Uterus (tissue), 4 donors: Measurements from ENCODE around the gene PPARG. TPM values are rescaled to one million over a fixed set of nuclear protein-coding genes. Genes with fewer than 3 reads are reported as not detected.

Experiments
- DNase-seq, 2 donors: peaks; one replicate each; pipeline ENCODE4 v3.0.0-alpha.2; 2019 to 2020
- H3K27ac ChIP-seq, 2 donors: fragments of 200-600 bp; sonication (generic); 1 replicate in 1 of 2; 2 replicates in 1 of 2; pipeline ENCODE4 v1.5.1; 2016 to 2018
- H3K27me3 ChIP-seq, 2 donors: fragments of 200-600 bp; sonication (generic); one replicate each; pipeline ENCODE4 v1.5.1; 2018 to 2019; ENCODE audit warnings: control low read depth in 1 of 2
- H3K36me3 ChIP-seq, 2 donors: fragments of 200-600 bp; sonication (generic); one replicate each; pipeline ENCODE4 v1.5.1; 2019; ENCODE audit warnings: control low read depth in 1 of 2
- H3K4me1 ChIP-seq, 2 donors: fragments of 200-600 bp; sonication (generic); one replicate each; pipeline ENCODE4 v1.5.1; 2018 to 2019; ENCODE audit warnings: control low read depth in 1 of 2
- H3K4me3 ChIP-seq, 2 donors: fragments of 200-600 bp; sonication (generic); 1 replicate in 1 of 2; 2 replicates in 1 of 2; pipeline ENCODE4 v1.5.1; 2018 to 2019; ENCODE audit warnings: mild to moderate bottlenecking in 1 of 2
- H3K9me3 ChIP-seq, 2 donors: fragments of 200-600 bp; sonication (generic); one replicate each; pipeline ENCODE4 v1.5.1; 2019; ENCODE audit warnings: control low read depth in 1 of 2
- POLR2A ChIP-seq, 2 donors: fragments of 450-650 bp; IDR thresholded peaks; one replicate each; pipeline ENCODE4 v1.6.1; 2016; ENCODE audit warnings: antibody characterized with exemption in 2 of 2, mild to moderate bottlenecking in 1 of 2, moderate library complexity in 1 of 2
- intact Hi-C: fragments of 100-400 bp; cut with DNase I; formaldehyde crosslinking; loops from one replicate; pipeline ENCODE4 v1.15.1; 2023; ENCODE audit warnings: low total_unique reads
- total RNA-seq, 4 donors: library from RNA; depleted of rRNA in 3 of 4; stranded (reverse); fragments of >200 nt in 3 of 4; gene quantifications; one replicate each; pipeline versions ENCODE4 v1.1.0 to v1.2.4, GENCODE V29; 2014 to 2023
- TF ChIP-seq, protein P1 (sequence below), 4 experiments: fragments of 200-600 bp in 2 of 4; fragments of 450-650 bp in 2 of 4; sonication (generic) in 2 of 4; IDR thresholded peaks; one replicate each; pipeline ENCODE4 v1.5.1; 2016 to 2019; ENCODE audit warnings: antibody characterized with exemption in 4 of 4, mild to moderate bottlenecking in 2 of 4, moderate library complexity in 1 of 4
- donor health status: DM: yes; HTN: yes; CAD: no.

The PPARG gene
- total RNA-seq, 4 donors from 2014 or later, result 5.1 to 29.1 (median 12.9) TPM

DNA sequence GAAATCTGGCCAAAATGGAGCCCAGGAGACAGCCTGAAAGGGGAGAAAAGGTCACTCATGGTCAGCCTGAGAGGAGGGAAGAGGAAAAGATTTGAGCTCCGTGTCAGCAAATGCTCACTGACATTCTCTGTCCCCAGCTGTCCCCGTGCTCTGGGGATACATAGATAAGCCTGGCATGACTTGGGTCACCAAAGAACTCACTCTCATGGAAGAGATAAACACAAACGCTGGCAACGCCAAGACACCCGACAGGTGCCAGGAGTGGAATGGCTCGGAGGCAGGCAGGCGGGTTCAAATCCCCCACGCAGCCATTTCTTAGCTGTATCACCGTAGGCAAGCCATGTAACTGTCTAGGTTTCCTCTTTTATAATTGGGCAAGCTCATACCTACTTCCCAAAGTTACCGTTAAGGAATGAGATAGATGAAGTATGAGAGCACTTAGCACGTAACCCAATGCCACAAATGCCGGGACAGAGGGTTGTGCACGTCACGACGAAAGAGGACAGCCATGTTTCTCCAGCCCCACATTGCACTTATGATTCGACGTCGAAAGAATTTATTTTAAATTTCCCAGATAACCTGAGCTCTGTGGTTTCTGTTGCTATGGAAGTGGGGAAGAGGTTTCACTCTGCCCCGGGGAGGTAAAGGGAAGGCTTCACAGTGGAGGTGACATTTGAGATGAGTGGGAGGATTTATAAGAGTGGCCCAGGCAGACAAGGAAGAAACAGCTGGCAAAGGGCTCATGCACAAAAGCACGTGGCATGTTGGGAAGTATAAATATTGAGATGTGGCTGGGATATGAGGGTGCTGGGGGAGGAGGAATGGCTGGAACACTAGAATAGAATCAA is 154.0 kb downstream of the PPARG start:
- no peak overlapping the region for H3K27ac ChIP-seq
- TF ChIP-seq POLR2A (IDR thresholded peaks at IDR 0.05), result no peak
- TF ChIP-seq, protein P1, sequence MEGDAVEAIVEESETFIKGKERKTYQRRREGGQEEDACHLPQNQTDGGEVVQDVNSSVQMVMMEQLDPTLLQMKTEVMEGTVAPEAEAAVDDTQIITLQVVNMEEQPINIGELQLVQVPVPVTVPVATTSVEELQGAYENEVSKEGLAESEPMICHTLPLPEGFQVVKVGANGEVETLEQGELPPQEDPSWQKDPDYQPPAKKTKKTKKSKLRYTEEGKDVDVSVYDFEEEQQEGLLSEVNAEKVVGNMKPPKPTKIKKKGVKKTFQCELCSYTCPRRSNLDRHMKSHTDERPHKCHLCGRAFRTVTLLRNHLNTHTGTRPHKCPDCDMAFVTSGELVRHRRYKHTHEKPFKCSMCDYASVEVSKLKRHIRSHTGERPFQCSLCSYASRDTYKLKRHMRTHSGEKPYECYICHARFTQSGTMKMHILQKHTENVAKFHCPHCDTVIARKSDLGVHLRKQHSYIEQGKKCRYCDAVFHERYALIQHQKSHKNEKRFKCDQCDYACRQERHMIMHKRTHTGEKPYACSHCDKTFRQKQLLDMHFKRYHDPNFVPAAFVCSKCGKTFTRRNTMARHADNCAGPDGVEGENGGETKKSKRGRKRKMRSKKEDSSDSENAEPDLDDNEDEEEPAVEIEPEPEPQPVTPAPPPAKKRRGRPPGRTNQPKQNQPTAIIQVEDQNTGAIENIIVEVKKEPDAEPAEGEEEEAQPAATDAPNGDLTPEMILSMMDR (IDR thresholded peaks at IDR 0.05), result no peak
- H3K4me3 ChIP-seq, result no peak overlapping the region
- intact Hi-C loops, result no loop called here
- no peaks in the 10 kb centered on the region for H3K36me3 ChIP-seq
- peaks cover 0 to 7% of the 10 kb centered on the region in 2 donors for H3K4me1 ChIP-seq
- no peaks in the 10 kb centered on the region for H3K9me3 ChIP-seq
- no peaks in the 10 kb centered on the region for H3K27me3 ChIP-seq
- DNase-seq, result no peak

DNA sequence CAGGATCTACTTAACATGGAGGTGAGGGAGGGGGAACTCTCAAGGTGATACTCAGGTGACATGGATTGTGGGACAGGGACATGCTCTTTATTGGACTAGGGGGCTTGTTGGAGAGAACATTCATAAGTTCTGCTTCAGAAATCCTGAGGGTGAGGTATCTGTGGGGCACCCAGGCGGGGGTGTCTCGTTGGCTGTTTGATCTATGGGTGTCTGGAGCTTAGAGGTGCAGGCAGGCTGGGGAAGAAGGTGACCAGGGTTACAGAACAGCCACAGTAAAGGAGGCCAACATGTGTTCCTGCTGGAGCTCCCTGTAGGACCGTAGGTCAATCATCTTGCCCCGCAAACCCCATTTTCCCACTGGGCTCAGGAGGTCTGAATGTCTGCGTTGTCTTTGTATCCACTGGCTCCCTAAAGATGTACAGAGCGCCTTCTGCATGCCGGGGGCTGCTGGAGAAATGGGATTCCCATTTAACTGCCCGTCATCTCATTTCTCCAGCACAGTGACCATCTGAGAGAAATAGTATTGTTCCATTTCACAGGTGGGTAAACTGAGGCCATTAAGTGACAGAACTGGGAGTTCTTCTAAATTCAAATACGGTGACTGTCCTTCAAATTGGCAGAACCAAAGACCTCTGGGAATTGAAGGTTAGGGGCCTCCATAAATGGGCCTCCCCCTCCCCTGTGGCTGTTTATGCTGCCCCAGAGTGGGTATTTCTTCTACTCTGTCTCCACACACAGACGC is 155.1 kb downstream of the PPARG start:
- DNase-seq, result no peak

DNA sequence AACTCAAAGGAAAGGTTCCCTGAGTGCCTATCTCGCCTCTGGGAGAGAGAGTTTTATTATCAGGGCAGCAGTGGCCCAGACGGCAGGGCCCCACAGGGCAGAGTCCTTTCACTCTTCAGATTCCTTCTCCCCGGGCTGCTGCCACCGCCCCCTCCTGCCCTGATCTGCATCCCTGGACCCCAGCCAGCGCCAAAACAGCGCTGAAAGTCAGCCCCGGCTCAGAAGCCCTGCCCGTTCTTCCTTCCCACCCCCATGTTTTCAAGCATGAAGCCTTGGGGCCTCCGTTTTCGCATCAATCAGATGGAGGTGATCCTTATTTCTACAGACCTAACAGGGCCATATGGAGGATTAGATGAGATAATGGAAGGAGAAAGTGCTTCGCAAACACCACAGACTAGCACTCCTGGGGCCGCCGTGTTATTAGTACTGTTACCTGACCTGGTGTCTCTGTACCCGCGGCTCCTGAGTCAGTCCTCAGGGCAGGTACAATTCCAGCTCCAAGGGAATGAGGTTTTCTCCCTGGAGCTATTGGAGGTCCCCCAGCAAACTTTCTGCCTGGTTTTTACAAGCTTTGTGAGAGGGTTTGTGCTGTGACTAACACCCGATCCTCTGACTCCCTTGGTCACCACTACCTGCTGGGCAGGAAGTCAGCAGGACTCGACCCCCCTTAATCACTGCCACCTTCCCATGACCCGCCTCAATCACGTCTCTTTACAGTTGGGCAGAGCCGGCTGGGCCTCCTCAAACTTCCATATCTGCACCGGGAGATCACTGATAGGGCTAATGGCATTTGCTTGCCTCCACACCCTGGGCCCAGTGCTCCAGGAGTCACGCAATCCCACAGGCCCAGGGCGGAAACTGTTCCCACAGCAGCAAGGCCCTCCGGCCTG is 156.0 kb downstream of the PPARG start:
- no peaks in the 10 kb centered on the region for H3K36me3 ChIP-seq
- TF ChIP-seq POLR2A (IDR thresholded peaks at IDR 0.05), result no peak
- TF ChIP-seq, protein P1 (IDR thresholded peaks at IDR 0.05), result no peak
- H3K4me1 ChIP-seq, result peaks cover 0 to 7% of the 10 kb centered on the region in 2 donors
- no peaks in the 10 kb centered on the region for H3K9me3 ChIP-seq
- DNase-seq, result no peak
- no peaks in the 10 kb centered on the region for H3K27me3 ChIP-seq
- intact Hi-C loops, result no loop called here
- no peak overlapping the region for H3K27ac ChIP-seq
- no peak overlapping the region for H3K4me3 ChIP-seq

More for the DNA sequence above, 155.1 kb downstream of the PPARG start:
- intact Hi-C loops, result no loop called here
- H3K27me3 ChIP-seq, result no peaks in the 10 kb centered on the region
- no peaks in the 10 kb centered on the region for H3K9me3 ChIP-seq
- TF ChIP-seq, protein P1 (IDR thresholded peaks at IDR 0.05), result no peak
- no peak for TF ChIP-seq POLR2A (IDR thresholded peaks at IDR 0.05)
- H3K27ac ChIP-seq, result no peak overlapping the region
- no peaks in the 10 kb centered on the region for H3K36me3 ChIP-seq
- peaks cover 0 to 7% of the 10 kb centered on the region in 2 donors for H3K4me1 ChIP-seq
- H3K4me3 ChIP-seq, result no peak overlapping the region

DNA sequence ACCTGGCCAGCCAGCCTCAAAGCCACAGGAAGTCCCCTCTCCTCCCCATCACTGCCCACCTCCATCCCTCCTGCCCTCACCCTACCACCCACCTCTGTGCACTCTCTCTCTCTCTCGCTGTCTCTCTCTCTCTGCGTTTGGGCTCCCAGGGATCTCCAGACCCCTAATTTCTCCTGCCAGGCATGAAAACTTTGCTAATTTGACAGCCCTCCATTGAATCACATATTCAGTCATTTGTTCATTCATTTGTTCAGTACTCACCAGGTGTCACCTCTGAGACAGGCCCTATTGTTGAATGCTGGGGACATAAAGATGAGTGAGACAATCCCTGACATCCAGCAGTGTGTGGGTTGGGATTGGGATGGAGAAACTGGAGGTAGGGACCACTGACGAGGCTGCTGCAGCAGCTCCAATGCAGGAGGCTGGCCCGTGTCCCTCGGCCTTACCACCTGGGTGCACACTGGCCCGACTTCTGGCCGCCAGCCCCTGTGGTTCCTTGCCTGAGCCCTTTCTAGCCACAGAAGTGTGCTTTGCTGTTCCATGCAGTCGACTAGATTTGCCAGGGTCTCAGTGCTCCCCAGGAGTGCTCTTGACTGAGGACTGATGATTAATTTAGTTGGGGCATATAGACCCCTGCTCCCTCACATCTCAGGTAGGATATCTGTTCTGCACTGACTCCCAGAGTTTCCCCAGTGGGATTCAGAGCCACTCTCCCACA is 156.8 kb downstream of the PPARG start:
- peaks cover 0 to 4% of the 10 kb centered on the region in 2 donors for H3K4me1 ChIP-seq
- DNase-seq, result no peak

More for the DNA sequence above, 156.8 kb downstream of the PPARG start:
- Histone ChIP-seq H3K36me3 (no peaks in the 10 kb centered on the region), H3K27ac (no peak overlapping the region), H3K9me3 (no peaks in the 10 kb centered on the region), H3K27me3 (no peaks in the 10 kb centered on the region), H3K4me3 (no peak overlapping the region)
- TF ChIP-seq, protein P1 (IDR thresholded peaks at IDR 0.05), result no peak
- TF ChIP-seq POLR2A (IDR thresholded peaks at IDR 0.05), result no peak
- intact Hi-C loops, result no loop called here
